Liver (tissue), 3 donors: Measurements from ENCODE around the gene TVP23C.

Experiments
- GABPA ChIP-seq, 2 donors: IDR thresholded peaks in 1 of 2; conservative IDR thresholded peaks in 1 of 2; 2 replicates each; pipeline ENCODE4 v1.6.1; 2016; ENCODE audit warnings: antibody characterized with exemption in 2 of 2, mild to moderate bottlenecking in 1 of 2, moderate library complexity in 1 of 2
- HNF4A ChIP-seq, 2 donors: conservative IDR thresholded peaks; 2 replicates each; pipeline ENCODE4 v1.6.1; 2016; ENCODE audit warnings: antibody characterized with exemption in 2 of 2, mild to moderate bottlenecking in 2 of 2
- RAD21 ChIP-seq, 2 donors: IDR thresholded peaks; 2 replicates each; pipeline ENCODE4 v1.6.1; 2016; ENCODE audit warnings: antibody characterized with exemption in 2 of 2, mild to moderate bottlenecking in 2 of 2
- REST ChIP-seq: IDR thresholded peaks from 2 replicates; pipeline ENCODE4 v1.6.1; 2016; ENCODE audit warnings: antibody characterized with exemption, mild to moderate bottlenecking
- SP1 ChIP-seq: IDR thresholded peaks from 2 replicates; pipeline ENCODE4 v1.6.1; 2018; ENCODE audit warnings: antibody characterized with exemption, mild to moderate bottlenecking
- TAF1 ChIP-seq: conservative IDR thresholded peaks from 2 replicates; pipeline ENCODE4 v1.6.1; 2016; ENCODE audit warnings: antibody characterized with exemption, mild to moderate bottlenecking
- YY1 ChIP-seq: IDR thresholded peaks from 2 replicates; pipeline ENCODE4 v1.6.1; 2016; ENCODE audit warnings: antibody characterized with exemption, mild to moderate bottlenecking
- TF ChIP-seq, protein P1 (sequence below): fragments of 150-350 bp; IDR thresholded peaks from 2 replicates; pipeline ENCODE4 v1.5.1; 2017; ENCODE audit warnings: improper control_type of control experiment, low read depth, low read length; ENCODE audit not compliant: missing input control
- TF ChIP-seq, protein P2 (sequence below): IDR thresholded peaks from 2 replicates; pipeline ENCODE4 v1.6.1; 2016; ENCODE audit warnings: antibody characterized with exemption
- TF ChIP-seq, protein P3 (sequence below): IDR thresholded peaks from 2 replicates; pipeline ENCODE4 v1.6.1; 2016; ENCODE audit warnings: antibody characterized with exemption
- donor health status: healthy.
- donor health status: healthy.

DNA sequence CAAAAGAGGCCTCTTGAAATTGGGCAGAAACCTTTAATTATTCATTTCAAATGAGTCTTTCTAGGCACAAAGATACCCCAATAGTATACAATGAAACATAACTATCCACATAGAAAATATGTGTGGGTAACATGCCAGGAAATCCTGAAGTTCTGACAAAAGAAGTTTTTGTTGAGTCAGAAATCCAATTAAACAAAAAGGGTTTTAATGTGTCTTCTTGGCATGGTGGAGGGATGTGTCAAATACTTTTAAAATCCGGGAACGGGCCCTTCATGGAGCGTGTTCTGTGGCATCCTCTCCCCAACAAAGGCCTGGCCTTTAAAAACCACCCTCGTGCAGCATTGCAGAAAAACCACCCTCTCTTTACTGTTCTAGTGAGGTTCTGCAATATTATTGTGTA, 110.0 kb downstream of the TVP23C start:
- TF ChIP-seq, protein P1, sequence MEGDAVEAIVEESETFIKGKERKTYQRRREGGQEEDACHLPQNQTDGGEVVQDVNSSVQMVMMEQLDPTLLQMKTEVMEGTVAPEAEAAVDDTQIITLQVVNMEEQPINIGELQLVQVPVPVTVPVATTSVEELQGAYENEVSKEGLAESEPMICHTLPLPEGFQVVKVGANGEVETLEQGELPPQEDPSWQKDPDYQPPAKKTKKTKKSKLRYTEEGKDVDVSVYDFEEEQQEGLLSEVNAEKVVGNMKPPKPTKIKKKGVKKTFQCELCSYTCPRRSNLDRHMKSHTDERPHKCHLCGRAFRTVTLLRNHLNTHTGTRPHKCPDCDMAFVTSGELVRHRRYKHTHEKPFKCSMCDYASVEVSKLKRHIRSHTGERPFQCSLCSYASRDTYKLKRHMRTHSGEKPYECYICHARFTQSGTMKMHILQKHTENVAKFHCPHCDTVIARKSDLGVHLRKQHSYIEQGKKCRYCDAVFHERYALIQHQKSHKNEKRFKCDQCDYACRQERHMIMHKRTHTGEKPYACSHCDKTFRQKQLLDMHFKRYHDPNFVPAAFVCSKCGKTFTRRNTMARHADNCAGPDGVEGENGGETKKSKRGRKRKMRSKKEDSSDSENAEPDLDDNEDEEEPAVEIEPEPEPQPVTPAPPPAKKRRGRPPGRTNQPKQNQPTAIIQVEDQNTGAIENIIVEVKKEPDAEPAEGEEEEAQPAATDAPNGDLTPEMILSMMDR: no peak
- TF ChIP-seq, protein P2, sequence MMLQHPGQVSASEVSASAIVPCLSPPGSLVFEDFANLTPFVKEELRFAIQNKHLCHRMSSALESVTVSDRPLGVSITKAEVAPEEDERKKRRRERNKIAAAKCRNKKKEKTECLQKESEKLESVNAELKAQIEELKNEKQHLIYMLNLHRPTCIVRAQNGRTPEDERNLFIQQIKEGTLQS: no peak
- TF ChIP-seq SP1: no peak
- no peak for TF ChIP-seq YY1
- no peak for TF ChIP-seq REST
- TF ChIP-seq, protein P3, sequence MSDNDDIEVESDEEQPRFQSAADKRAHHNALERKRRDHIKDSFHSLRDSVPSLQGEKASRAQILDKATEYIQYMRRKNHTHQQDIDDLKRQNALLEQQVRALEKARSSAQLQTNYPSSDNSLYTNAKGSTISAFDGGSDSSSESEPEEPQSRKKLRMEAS: no peak
- no peak for TF ChIP-seq GABPA (IDR thresholded peaks at IDR 0.05 in 1 of 2, conservative IDR thresholded peaks at IDR 0.05 in 1 of 2)
- TF ChIP-seq TAF1: no peak
- TF ChIP-seq RAD21 (IDR thresholded peaks at IDR 0.05): no peak
- TF ChIP-seq HNF4A (conservative IDR thresholded peaks at IDR 0.05): no peak
